ENCODE results near the gene FTSJ3.

FTSJ3 gene

GRCh38 chr17:63785556-63785955 lies 41.9 kb downstream of the FTSJ3 start:
- no peak for DNase-seq

DNA sequence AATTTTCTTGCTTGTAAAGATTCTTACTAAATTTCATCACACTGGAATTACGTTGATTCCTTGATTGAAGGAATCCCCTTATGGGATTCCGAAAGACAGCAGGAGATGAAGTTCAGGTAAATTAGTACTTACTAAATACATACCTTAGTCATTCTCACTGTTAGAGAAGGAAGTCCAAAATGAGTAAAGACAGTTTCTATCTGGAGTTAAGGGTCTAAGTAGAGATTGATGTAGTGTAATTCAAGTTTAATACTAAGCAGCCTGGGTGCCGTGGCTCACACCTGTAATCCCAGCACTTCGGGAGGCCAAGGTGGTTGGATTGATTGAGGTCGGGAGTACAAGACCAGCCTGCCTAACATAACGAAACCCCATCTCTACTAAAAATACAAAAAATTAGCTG lies 43.9 kb downstream of the FTSJ3 start:
- DNase-seq, result no peak

DNA sequence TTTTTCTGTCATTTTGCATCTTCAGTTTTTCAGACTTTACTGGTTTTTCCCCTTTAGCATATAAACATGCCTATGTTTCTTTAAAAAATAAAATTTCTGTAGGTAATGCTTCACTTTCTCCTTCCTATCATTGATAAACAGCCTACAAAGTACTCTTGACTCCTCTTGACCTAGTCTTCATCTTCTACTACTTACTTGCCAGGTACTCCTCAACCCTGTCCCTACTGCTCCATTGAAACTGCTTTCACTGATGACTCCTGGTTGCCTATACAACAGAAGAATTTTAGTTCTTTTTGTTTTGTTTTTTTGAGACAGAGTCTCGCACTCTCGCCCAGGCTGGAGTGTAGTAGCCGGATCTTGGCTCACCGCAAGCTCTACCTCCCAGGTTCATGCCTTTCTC lies 46.5 kb downstream of the FTSJ3 start:
- DNase-seq, result no peak

- no peak for DNase-seq
Measured at GRCh38 chr17:63780507-63780906, 47.0 kb downstream of the FTSJ3 start.

GRCh38 chr17:63775420-63775819 lies 52.0 kb downstream of the FTSJ3 start:
- DNase-seq, result no peak

GRCh38 chr17:63774969-63775265 lies 52.5 kb downstream of the FTSJ3 start:
- DNase-seq, result peak; percentile 16

DNA sequence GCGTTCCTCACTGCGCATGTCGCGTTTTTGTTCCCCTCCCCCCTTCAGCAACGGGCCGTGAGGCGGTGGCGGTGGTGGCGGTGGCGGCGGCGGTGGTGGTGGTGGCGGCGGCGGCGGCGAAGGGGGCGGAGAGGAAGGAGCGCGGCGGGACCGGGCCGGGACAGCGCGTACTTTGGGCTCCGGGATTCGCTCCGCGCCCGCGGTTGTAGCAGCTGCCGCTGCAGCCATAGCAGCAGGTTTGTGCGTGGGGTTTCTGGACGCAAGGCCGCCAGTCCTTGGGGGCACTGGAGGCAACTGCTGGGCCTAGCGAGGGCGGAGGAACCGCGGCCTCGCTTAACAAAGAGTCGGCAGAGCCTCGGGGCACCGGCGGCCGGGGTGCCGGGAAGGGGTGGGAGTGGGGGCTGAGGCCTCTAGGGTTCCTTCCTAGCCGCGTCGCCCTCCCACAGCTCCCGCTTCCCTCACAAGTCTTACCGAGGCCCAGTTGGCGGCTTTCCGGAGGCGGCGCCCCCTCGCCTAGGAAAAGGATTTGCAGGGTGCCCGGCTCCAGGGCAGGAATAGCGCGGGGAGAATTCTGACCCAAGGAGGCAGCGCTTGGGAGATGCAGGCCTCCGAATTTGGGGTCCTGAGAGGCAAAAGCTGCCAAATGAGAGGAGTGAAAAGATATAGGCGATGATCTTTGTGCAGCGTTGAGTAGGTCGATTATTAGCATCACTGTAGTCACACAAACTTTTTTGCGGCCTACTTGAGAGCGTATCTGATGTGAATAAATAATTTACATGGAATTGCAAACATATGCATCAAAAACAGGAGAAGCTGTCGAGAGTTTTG lies 53.1 kb downstream of the FTSJ3 start, which contains the start of gene DDX42:
Gene DDX42 (plus strand): TSS at position 30 of the 828 bp plus-strand sequence. CDS start 12,880 bp downstream, outside the sequence.
- DNase-seq, result no peak

DNA sequence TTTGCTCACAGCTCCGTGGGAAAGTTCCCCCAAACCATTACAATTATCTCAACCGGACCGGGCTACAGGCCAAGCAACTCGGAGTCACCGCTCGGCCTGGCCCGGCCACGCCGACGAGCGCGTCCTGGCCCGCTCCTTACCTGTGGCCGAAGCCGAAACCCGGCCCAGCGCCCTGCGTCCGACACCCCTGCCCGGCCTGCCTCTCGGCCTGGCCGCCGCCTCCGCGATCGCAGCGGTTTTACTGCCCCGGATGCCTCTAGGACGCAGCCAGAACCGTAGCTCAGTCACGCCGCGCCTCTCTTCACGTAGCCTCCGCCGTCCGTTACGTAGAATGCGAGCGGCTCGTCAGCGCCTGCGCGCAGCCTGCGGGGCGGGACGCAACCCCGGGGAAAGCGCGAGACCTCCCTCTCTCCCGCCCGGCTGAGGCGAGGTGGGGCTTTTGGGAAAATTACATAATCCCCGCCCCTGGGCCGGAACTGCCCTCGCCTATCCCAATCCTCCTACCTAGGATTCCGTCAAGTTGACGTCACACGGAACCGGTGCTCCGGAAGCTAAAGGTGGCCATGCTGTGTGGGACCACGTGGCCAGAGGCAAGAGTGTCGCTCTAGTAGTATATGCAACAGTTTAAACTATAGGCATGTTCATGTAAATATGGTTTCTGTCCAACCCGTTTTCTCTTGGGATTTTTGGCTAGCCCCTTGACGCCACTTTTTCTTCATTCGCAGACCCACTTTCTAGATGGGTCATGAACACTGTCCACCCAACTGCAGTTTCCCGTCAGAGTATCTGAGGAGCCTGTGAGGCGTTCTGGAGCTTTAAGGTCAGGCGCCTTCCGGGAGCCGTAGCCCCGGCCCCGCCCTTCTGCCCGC lies 54.0 kb downstream of the FTSJ3 start, which contains the start of gene CCDC47:
Gene CCDC47 (minus strand): TSS at position 326 of the 869 bp plus-strand sequence. CDS start 7,422 bp downstream, outside the sequence.
- peak; percentile 96 for DNase-seq

DNA sequence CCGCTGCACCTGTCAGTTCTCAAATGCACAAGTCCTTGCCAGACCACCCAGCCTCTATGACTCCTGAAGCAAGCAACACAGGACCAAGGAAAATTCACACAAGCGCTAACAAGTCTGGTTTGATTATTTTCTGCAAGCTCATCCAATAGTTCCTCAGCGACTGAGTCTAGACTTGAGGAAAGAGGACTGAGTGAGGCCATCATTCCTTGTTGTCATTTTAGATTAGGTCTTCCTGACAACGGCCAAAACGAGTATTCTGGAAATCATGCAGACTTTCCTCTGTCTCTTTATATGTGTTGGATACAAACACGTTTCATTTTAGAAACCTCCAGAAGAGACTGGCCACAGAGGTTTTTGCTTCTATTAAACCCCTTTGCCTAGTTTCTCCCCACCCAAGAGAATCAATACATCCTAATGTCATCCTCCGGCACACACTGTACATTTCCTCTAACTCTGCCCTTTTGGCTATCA lies 54.6 kb downstream of the FTSJ3 start:
- no peak for DNase-seq

All from GF-D8 (cell line).